Measurements from ENCODE around the gene ADGRB3.

DNA sequence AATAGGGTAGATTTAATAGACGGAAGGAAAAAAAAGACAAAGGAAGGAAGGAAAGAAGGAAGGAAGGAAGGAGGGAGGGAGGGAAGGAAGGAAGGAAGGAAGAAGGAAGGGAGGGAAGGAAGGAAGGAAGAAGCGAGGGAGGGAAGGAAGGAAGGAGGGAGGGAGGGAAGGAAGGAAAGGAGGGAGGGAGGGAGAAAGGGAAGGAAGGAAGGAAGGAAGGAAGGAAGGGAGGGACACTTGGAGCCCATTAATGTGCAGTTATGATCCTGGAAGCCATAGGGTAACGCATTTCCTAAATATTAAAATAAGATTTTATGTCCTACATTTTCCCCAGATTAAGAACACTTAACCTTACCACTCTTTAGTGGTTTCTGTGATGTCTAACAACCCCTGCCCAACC, 465.7 kb downstream of the ADGRB3 start:
- TF ChIP-seq, protein P1, sequence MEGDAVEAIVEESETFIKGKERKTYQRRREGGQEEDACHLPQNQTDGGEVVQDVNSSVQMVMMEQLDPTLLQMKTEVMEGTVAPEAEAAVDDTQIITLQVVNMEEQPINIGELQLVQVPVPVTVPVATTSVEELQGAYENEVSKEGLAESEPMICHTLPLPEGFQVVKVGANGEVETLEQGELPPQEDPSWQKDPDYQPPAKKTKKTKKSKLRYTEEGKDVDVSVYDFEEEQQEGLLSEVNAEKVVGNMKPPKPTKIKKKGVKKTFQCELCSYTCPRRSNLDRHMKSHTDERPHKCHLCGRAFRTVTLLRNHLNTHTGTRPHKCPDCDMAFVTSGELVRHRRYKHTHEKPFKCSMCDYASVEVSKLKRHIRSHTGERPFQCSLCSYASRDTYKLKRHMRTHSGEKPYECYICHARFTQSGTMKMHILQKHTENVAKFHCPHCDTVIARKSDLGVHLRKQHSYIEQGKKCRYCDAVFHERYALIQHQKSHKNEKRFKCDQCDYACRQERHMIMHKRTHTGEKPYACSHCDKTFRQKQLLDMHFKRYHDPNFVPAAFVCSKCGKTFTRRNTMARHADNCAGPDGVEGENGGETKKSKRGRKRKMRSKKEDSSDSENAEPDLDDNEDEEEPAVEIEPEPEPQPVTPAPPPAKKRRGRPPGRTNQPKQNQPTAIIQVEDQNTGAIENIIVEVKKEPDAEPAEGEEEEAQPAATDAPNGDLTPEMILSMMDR (IDR thresholded peaks at IDR 0.05; ENCODE audit: low read depth, low read length, missing input control): no peak
- TF ChIP-seq HNF4G (IDR thresholded peaks at IDR 0.05) (no peak), RAD21 (IDR thresholded peaks at IDR 0.05) (no peak), GABPA (IDR thresholded peaks at IDR 0.05 in 1 of 2, conservative IDR thresholded peaks at IDR 0.05 in 1 of 2) (no peak), TAF1 (conservative IDR thresholded peaks at IDR 0.05) (no peak), YY1 (IDR thresholded peaks at IDR 0.05) (no peak), EGR1 (IDR thresholded peaks at IDR 0.05; ENCODE audit: low read depth in 2 of 2) (no peak)
- TF ChIP-seq, protein P2, sequence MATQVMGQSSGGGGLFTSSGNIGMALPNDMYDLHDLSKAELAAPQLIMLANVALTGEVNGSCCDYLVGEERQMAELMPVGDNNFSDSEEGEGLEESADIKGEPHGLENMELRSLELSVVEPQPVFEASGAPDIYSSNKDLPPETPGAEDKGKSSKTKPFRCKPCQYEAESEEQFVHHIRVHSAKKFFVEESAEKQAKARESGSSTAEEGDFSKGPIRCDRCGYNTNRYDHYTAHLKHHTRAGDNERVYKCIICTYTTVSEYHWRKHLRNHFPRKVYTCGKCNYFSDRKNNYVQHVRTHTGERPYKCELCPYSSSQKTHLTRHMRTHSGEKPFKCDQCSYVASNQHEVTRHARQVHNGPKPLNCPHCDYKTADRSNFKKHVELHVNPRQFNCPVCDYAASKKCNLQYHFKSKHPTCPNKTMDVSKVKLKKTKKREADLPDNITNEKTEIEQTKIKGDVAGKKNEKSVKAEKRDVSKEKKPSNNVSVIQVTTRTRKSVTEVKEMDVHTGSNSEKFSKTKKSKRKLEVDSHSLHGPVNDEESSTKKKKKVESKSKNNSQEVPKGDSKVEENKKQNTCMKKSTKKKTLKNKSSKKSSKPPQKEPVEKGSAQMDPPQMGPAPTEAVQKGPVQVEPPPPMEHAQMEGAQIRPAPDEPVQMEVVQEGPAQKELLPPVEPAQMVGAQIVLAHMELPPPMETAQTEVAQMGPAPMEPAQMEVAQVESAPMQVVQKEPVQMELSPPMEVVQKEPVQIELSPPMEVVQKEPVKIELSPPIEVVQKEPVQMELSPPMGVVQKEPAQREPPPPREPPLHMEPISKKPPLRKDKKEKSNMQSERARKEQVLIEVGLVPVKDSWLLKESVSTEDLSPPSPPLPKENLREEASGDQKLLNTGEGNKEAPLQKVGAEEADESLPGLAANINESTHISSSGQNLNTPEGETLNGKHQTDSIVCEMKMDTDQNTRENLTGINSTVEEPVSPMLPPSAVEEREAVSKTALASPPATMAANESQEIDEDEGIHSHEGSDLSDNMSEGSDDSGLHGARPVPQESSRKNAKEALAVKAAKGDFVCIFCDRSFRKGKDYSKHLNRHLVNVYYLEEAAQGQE (IDR thresholded peaks at IDR 0.05): no peak
- TF ChIP-seq, protein P3, sequence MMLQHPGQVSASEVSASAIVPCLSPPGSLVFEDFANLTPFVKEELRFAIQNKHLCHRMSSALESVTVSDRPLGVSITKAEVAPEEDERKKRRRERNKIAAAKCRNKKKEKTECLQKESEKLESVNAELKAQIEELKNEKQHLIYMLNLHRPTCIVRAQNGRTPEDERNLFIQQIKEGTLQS (IDR thresholded peaks at IDR 0.05): no peak
- TF ChIP-seq, protein P4, sequence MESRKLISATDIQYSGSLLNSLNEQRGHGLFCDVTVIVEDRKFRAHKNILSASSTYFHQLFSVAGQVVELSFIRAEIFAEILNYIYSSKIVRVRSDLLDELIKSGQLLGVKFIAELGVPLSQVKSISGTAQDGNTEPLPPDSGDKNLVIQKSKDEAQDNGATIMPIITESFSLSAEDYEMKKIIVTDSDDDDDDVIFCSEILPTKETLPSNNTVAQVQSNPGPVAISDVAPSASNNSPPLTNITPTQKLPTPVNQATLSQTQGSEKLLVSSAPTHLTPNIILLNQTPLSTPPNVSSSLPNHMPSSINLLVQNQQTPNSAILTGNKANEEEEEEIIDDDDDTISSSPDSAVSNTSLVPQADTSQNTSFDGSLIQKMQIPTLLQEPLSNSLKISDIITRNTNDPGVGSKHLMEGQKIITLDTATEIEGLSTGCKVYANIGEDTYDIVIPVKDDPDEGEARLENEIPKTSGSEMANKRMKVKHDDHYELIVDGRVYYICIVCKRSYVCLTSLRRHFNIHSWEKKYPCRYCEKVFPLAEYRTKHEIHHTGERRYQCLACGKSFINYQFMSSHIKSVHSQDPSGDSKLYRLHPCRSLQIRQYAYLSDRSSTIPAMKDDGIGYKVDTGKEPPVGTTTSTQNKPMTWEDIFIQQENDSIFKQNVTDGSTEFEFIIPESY (IDR thresholded peaks at IDR 0.05): no peak
